ENCODE data around the gene RBM12.
A peak's percentile ranks its signal among the peaks of the same experiment; 100 is the strongest.

RBM12 gene

DNA sequence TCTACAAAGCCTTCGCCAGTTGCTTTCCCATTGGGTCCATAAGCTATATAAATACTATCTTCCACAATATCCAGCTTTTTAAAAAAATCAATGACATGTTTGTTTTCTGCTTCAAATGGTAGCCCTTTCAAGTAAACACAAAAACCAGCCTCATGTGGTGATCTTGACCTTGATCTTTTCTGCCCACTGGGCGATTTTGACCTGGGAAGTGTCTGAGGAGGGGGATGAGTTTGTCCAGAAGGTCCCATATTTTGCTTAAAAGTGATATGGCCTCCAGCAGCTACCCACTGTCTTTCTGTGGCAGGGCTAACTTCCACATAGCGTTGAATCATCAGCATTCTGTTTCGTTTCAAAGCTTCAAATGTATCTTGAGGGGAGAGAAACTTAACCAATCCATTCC lies 10.8 kb downstream of the RBM12 start:
- H3K9me3 Mint-ChIP-seq = no peaks in the 10 kb centered on the region
- no peaks in the 10 kb centered on the region for H3K27me3 Mint-ChIP-seq (ENCODE audit: low read depth)
- no peak overlapping the region for H3K4me3 Mint-ChIP-seq
- H3K27ac Mint-ChIP-seq = no peak overlapping the region
- H3K4me1 Mint-ChIP-seq (ENCODE audit: low read depth) = peaks cover 28% of the 10 kb centered on the region
- H3K36me3 Mint-ChIP-seq (ENCODE audit: low read depth) = peaks cover 16% of the 10 kb centered on the region

DNA sequence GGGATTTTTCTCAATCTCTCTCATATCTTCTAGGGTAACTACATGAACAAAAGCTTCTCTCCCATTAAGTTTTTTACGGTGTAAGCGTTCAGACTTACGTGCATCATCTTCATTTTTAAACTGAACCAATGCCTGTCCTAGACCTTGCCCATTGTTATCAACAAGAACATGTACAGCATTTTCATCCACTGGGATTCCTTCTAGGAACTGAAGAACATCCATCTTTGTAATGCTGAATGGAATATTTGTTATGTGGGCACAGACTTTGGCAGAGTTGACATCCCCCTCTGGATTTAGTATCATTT lies 11.3 kb downstream of the RBM12 start:
- no peak overlapping the region for H3K27ac Mint-ChIP-seq
- H3K4me1 Mint-ChIP-seq (ENCODE audit: low read depth) = peaks cover 31% of the 10 kb centered on the region
- no peaks in the 10 kb centered on the region for H3K9me3 Mint-ChIP-seq
- no peaks in the 10 kb centered on the region for H3K27me3 Mint-ChIP-seq (ENCODE audit: low read depth)
- H3K4me3 Mint-ChIP-seq = no peak overlapping the region
- peaks cover 18% of the 10 kb centered on the region for H3K36me3 Mint-ChIP-seq (ENCODE audit: low read depth)

DNA sequence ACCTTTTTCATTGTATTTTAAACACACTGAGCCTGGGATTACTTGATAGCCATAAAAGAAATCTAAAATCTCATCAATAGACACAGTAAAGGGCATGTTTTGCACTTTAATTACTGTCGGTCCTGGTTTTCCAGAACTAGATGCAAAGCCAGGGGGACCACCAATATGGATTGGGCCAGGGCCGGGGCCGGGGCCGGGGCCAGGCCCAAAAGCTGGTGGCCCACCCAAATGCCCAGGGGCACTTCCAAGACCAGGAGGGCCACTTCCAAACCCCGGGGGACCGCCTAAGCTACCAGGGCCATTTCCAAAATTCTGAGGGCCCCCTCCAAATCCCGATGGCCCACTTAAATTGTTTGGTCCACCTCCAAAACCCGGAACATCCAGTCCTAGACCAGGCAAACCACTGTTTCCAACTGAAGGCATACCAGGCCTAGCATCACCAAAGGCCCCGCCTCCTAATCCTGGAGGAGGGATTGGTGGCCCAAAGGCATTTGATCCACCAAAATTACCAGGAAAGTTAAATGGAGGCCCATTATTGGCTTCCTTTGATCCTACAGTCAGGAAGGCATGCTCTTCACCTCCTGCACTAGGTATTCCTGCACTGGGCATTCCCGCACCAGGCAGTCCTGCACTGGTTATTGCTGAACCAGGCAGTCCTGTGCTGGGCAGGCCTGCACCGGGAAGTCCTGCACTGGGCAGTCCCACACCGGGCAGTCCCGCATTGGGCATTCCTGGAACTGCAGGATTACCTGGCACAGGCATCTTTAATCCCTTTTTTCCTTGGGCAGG lies 11.9 kb downstream of the RBM12 start:
- Mint-ChIP-seq H3K27me3 (ENCODE audit: low read depth) (no peaks in the 10 kb centered on the region), H3K9me3 (no peaks in the 10 kb centered on the region)

DNA sequence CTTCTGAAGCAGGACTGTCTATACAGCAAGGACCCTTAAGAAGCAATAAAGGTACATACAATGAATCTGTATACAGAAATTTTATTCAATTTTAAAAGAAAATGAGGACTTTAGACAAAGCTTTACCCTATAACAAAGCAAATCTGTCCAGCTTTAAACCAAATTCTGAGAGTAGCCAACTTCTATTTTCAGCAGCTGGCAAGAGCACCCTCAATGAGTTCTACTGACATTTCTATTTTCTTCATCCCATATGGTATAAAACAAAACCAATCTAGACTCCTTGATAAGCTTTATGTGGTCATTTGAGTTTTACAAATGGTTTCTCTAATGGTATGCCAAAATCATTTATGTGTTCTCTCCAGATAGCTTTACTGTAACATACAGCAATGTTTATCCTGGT lies 12.7 kb downstream of the RBM12 start:
- Mint-ChIP-seq H3K4me1 (ENCODE audit: low read depth) (peaks cover 25% of the 10 kb centered on the region), H3K36me3 (ENCODE audit: low read depth) (peaks cover 17% of the 10 kb centered on the region), H3K9me3 (no peaks in the 10 kb centered on the region), H3K27ac (no peak overlapping the region), H3K27me3 (ENCODE audit: low read depth) (no peaks in the 10 kb centered on the region), H3K4me3 (no peak overlapping the region)

More for the DNA sequence above, 11.9 kb downstream of the RBM12 start:
- H3K4me1 Mint-ChIP-seq (ENCODE audit: low read depth) = peaks cover 28% of the 10 kb centered on the region
- no peak overlapping the region for H3K4me3 Mint-ChIP-seq
- H3K27ac Mint-ChIP-seq = no peak overlapping the region
- H3K36me3 Mint-ChIP-seq (ENCODE audit: low read depth) = peaks cover 18% of the 10 kb centered on the region

DNA sequence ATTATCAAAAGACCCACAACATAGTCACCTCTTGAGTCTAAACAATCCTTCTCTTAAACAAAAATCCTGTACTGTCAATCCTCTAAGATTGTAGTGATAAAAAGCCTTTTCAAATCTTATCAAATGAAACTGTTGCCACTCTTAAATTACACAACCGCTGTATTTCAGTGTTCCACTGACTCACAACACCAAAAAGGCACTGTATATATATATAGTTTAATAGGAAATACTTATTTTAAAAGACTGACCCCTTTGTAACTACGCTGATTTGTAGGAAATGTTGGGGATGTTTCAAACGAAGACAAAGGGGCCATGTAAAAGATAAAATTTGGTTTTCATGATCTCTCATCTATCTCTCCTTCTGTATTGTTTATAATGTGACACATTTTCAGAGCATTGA lies 14.1 kb downstream of the RBM12 start:
- Mint-ChIP-seq H3K27me3 (ENCODE audit: low read depth) (no peaks in the 10 kb centered on the region), H3K9me3 (no peaks in the 10 kb centered on the region), H3K4me3 (no peak overlapping the region), H3K4me1 (ENCODE audit: low read depth) (peaks cover 25% of the 10 kb centered on the region), H3K27ac (no peak overlapping the region), H3K36me3 (ENCODE audit: low read depth) (peaks cover 18% of the 10 kb centered on the region)

DNA sequence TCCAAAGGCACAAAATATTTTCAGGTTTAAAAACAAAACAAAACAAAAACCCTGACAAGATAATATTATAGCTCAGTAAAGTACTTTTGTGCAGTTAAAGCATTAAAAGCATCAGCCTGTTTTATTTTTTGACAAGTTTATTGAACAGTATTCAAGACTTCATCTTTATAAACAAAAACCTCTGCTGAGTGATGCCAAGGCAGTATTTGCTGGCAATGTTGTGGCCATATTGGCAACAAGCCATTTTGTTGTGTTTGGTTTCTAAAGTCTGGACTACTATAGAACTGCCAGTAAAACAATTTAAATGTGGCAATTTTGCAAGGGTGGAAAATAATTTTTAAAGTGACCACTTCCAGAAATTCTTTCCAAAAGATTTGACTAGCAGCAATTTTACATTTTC lies 15.9 kb downstream of the RBM12 start:
- Mint-ChIP-seq H3K4me3 (no peak overlapping the region), H3K4me1 (ENCODE audit: low read depth) (peaks cover 35% of the 10 kb centered on the region), H3K27ac (no peak overlapping the region), H3K27me3 (ENCODE audit: low read depth) (no peaks in the 10 kb centered on the region), H3K9me3 (no peaks in the 10 kb centered on the region), H3K36me3 (ENCODE audit: low read depth) (peaks cover 20% of the 10 kb centered on the region)

DNA sequence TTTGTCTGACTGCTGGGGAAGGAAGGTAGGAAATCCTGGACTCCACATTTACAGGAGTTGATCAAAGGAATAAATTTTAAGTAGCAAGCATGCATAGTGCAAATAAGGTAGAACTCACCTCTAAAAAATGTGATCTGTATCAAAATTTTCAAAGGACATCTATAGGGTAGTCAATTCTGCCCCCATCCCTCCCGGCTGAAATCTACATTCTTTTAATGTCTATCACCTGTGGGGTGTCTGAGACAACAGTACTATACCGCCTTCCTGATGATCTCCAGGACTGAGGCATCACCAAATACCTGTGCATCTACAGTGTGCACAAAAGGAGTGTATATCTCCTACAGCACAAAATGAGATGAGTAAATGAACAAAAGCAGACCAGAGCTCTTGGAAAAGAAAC lies 19.9 kb downstream of the RBM12 start:
- no peak overlapping the region for H3K27ac Mint-ChIP-seq
- peaks cover 41% of the 10 kb centered on the region for H3K4me1 Mint-ChIP-seq (ENCODE audit: low read depth)
- H3K27me3 Mint-ChIP-seq (ENCODE audit: low read depth) = no peaks in the 10 kb centered on the region
- H3K9me3 Mint-ChIP-seq = no peaks in the 10 kb centered on the region
- H3K36me3 Mint-ChIP-seq (ENCODE audit: low read depth) = peaks cover 13% of the 10 kb centered on the region
- no peak overlapping the region for H3K4me3 Mint-ChIP-seq

DNA sequence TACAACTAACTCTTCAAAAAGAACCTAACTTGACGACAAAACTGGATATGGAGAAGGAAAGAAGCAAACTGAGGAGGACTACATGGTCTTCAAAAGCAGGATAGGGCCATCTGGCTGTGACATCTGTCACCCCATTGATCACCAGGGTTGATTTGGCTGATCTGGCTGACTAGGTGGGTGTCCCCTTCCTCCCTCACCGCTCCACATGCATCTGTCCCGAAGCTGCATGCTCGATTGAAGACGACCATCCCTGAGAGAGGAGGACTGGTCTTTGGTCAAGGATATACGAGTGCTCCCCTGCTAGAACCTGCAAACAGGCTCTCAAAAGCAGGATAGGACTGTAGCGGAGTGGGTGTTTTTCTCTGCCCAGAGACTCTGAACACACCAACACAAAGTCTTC lies 21.7 kb downstream of the RBM12 start:
- Mint-ChIP-seq H3K4me3 (no peak overlapping the region), H3K36me3 (ENCODE audit: low read depth) (peaks cover 7% of the 10 kb centered on the region), H3K9me3 (no peaks in the 10 kb centered on the region), H3K27me3 (ENCODE audit: low read depth) (no peaks in the 10 kb centered on the region), H3K4me1 (ENCODE audit: low read depth) (peaks cover 31% of the 10 kb centered on the region), H3K27ac (no peak overlapping the region)

DNA sequence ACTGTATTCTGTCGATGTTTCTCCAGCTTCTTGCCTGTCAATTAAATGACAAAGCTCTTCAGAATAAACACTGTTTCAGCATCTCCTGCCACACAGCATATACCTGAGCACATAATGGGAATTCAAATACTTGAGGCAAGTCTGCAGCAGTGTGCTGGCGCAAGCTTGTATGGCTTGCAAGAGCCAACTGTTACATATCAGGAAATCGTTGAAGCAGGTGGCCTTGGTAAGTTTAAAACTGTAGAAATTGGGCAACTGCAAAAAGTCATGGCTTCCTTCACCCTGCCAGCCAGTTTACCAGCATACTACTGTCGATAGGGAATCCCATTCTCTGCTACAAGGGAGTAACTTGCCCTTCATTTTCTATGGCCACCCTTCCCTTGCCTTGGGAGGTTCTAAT lies 23.0 kb downstream of the RBM12 start:
- no peak overlapping the region for H3K27ac Mint-ChIP-seq
- peaks cover 5% of the 10 kb centered on the region for H3K36me3 Mint-ChIP-seq (ENCODE audit: low read depth)
- no peaks in the 10 kb centered on the region for H3K9me3 Mint-ChIP-seq
- H3K4me1 Mint-ChIP-seq (ENCODE audit: low read depth) = peaks cover 29% of the 10 kb centered on the region
- no peaks in the 10 kb centered on the region for H3K27me3 Mint-ChIP-seq (ENCODE audit: low read depth)
- H3K4me3 Mint-ChIP-seq = no peak overlapping the region

DNA sequence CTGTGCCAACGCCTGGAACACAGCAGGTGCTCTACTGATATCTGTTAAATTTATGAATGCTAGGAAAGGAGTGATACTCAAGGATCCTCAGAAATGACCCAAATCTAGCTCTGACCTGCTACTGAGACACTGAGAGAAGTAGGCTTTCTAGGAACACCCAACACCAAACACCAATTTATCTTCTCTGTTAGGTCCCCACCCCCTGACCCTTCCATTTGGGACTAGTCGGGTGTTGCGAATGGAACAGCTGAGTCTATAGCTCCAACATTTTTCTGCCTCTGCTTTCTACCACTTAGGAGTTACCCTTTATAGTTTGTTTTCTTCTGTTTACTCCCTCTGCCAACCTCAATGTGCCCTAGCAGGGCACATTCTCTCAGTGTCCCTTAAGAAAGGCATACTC lies 24.0 kb downstream of the RBM12 start:
- no peaks in the 10 kb centered on the region for H3K27me3 Mint-ChIP-seq (ENCODE audit: low read depth)
- H3K4me1 Mint-ChIP-seq (ENCODE audit: low read depth) = peaks cover 29% of the 10 kb centered on the region
- no peaks in the 10 kb centered on the region for H3K9me3 Mint-ChIP-seq
- H3K4me3 Mint-ChIP-seq = no peak overlapping the region
- peak overlapping the region; percentile 38 for H3K27ac Mint-ChIP-seq
- H3K36me3 Mint-ChIP-seq (ENCODE audit: low read depth) = peaks cover 8% of the 10 kb centered on the region

DNA sequence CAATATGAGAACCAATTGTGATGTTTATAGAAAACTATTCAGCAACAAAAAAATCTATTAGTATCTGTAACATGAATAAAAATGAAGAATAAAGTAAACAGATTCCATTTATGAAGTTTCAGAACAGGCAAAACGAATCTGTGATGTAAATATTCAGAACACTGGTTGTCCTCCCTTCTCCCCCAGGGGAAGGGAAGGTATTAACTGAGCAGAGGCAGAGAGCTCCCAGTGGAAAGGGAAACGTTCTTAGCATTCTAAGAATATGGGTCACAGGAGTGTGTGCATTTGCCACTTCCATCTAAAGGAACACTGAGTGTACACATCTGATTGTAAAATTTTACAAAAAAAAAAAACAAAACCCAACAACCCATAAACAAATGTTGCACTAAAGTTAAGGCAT lies 25.9 kb downstream of the RBM12 start:
- H3K36me3 Mint-ChIP-seq (ENCODE audit: low read depth) = peaks cover 8% of the 10 kb centered on the region
- no peaks in the 10 kb centered on the region for H3K27me3 Mint-ChIP-seq (ENCODE audit: low read depth)
- no peaks in the 10 kb centered on the region for H3K9me3 Mint-ChIP-seq
- no peak overlapping the region for H3K27ac Mint-ChIP-seq
- no peak overlapping the region for H3K4me3 Mint-ChIP-seq
- peaks cover 25% of the 10 kb centered on the region for H3K4me1 Mint-ChIP-seq (ENCODE audit: low read depth)

DNA sequence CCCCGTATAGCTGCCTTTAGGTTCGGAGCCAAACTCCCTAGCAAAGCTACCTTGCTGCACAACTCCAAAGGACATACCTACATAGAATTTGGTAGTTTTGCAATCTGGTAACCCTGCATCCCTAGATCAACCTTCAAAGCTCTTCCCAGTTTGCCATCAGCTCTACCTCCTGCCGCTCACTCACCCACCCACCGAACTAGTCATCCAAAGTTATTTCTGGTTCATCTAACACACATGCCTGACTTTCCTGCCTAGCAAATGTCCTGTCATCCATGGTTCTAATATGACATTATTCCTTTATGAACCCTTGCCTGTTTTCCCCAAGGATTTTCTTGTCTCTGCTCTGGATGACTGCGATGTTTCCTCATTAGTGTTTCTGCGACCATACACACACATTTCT lies 27.4 kb downstream of the RBM12 start:
- H3K4me3 Mint-ChIP-seq = no peak overlapping the region
- H3K4me1 Mint-ChIP-seq (ENCODE audit: low read depth) = peaks cover 23% of the 10 kb centered on the region
- H3K36me3 Mint-ChIP-seq (ENCODE audit: low read depth) = peaks cover 9% of the 10 kb centered on the region
- H3K27me3 Mint-ChIP-seq (ENCODE audit: low read depth) = no peaks in the 10 kb centered on the region
- no peak overlapping the region for H3K27ac Mint-ChIP-seq
- no peaks in the 10 kb centered on the region for H3K9me3 Mint-ChIP-seq

DNA sequence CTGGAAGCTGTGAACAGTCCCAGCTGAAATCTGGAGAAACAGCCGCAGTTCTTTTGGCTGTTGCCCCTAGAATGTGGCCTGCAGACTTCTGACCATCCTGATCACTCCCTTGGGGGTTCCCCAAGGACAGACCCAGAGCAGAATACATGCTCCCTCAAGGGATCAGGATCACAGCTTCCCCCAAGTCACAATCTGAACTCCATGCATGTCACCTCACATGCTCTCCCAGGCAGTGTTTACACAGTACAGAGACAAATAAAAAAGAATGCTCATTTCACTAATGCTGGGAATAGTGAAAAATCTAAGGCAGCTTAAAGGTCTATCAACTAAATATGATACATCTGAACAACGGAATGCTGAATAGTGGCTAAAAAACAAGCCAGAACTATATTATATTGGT lies 28.6 kb downstream of the RBM12 start:
- Mint-ChIP-seq H3K4me3 (no peak overlapping the region), H3K27me3 (ENCODE audit: low read depth) (no peaks in the 10 kb centered on the region), H3K27ac (no peak overlapping the region), H3K4me1 (ENCODE audit: low read depth) (peaks cover 23% of the 10 kb centered on the region), H3K36me3 (ENCODE audit: low read depth) (peaks cover 9% of the 10 kb centered on the region), H3K9me3 (no peaks in the 10 kb centered on the region)

DNA sequence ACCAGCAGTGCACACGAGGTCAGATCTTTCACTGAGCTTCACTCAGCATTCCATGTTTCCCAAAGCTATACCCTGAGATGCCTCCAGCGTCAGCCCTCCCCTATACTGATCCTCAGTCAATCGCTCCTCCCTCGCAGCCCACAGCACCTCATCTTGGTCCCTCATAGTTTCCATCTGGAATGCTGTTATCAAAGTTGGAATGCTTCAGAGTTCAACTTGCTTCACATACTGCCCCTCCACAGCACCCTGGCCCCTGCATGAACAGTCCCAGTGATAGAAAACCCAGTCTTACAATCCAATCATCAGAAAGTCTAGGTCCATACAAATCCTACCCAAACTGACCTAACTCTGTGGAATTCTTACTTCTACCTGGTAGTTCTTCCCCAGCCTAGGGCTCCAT lies 29.0 kb downstream of the RBM12 start:
- Mint-ChIP-seq H3K4me1 (ENCODE audit: low read depth) (peaks cover 20% of the 10 kb centered on the region), H3K27me3 (ENCODE audit: low read depth) (no peaks in the 10 kb centered on the region), H3K9me3 (no peaks in the 10 kb centered on the region), H3K27ac (no peak overlapping the region), H3K4me3 (no peak overlapping the region), H3K36me3 (ENCODE audit: low read depth) (peaks cover 9% of the 10 kb centered on the region)

DNA sequence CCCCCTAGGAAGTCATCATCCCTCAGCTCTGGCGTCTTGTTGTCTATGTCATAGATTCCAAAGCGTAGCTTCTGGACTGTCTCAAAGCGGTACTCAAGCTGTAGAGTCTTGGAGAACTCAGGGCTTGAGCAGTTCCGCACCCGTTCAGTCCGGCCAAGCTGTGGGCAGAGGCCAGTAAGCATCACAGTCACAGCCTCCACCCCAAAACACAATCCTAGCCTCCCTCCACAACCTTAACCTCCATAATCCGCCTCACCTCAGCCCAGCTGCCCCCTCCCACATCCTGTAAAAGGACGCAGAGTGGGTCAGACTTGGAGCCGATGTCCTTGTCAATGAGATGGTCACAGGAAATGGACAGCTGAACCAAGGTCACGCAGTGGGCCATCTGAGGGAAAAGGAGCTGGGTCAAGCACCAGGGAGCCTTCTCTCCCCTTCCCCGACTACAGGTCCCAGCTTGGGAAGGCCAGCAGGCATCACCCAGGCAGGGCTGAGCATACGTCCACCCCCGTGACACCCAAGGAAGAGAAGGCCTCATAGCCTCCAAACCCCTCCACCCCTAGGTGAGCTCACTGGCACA lies 32.1 kb downstream of the RBM12 start:
- no peaks in the 10 kb centered on the region for H3K9me3 Mint-ChIP-seq
- no peak overlapping the region for H3K27ac Mint-ChIP-seq
- H3K36me3 Mint-ChIP-seq (ENCODE audit: low read depth) = peaks cover 24% of the 10 kb centered on the region
- no peaks in the 10 kb centered on the region for H3K27me3 Mint-ChIP-seq (ENCODE audit: low read depth)
- H3K4me1 Mint-ChIP-seq (ENCODE audit: low read depth) = peaks cover 11% of the 10 kb centered on the region
- no peak overlapping the region for H3K4me3 Mint-ChIP-seq
